ENCODE results near the gene EML4.

Gene EML4

DNA sequence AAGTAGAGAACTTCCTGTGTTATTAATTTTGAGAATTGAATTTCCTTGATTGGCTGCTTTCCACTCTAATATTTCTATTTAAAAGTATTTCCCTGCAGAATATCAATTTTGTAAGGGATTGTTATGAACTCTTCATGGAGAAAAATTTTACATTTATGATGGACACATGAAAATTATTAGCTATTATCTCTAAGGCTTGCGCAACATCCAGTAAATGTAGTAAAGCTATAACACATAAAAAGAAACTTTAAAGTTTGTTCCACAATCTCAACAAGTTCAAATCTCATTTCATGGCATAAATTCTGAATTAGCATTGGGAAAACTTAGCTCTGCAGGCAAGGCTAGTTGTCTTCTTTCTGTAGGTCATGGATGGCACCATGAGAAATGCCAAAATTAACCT is 4.2 kb upstream of the EML4 start:
- Histone ChIP-seq H3K27me3 (ENCODE audit: insufficient read depth, low read length, poor library complexity, severe bottlenecking) (no peaks in the 10 kb centered on the region), H3K36me3 (ENCODE audit: insufficient read depth, low read length) (no peaks in the 10 kb centered on the region), H3K79me2 (ENCODE audit: insufficient read depth, low read length) (peaks cover 5% of the 10 kb centered on the region), H3K9me2 (replicated peaks; ENCODE audit: low read depth, low read length) (no peaks in the 10 kb centered on the region), H3K9ac (ENCODE audit: low read depth, low read length, poor library complexity, severe bottlenecking) (no peak overlapping the region), H3K9me3 (ENCODE audit: insufficient read depth, low read depth, low read length) (no peaks in the 10 kb centered on the region), H3F3A (ENCODE audit: low read depth) (no peaks in the 10 kb centered on the region), H3K4me1 (ENCODE audit: insufficient read depth, low read length, poor library complexity, severe bottlenecking) (peaks cover 2% of the 10 kb centered on the region), H3K4me2 (ENCODE audit: low read depth, low read length, poor library complexity, severe bottlenecking) (no peak overlapping the region), H2AFZ (ENCODE audit: low read length) (no peak overlapping the region), H3K4me3 (ENCODE audit: low read length, poor library complexity, severe bottlenecking) (no peak overlapping the region), H4K20me1 (ENCODE audit: insufficient read depth, low read length, poor library complexity, severe bottlenecking) (peaks cover 4% of the 10 kb centered on the region)
- TF ChIP-seq, protein P1, sequence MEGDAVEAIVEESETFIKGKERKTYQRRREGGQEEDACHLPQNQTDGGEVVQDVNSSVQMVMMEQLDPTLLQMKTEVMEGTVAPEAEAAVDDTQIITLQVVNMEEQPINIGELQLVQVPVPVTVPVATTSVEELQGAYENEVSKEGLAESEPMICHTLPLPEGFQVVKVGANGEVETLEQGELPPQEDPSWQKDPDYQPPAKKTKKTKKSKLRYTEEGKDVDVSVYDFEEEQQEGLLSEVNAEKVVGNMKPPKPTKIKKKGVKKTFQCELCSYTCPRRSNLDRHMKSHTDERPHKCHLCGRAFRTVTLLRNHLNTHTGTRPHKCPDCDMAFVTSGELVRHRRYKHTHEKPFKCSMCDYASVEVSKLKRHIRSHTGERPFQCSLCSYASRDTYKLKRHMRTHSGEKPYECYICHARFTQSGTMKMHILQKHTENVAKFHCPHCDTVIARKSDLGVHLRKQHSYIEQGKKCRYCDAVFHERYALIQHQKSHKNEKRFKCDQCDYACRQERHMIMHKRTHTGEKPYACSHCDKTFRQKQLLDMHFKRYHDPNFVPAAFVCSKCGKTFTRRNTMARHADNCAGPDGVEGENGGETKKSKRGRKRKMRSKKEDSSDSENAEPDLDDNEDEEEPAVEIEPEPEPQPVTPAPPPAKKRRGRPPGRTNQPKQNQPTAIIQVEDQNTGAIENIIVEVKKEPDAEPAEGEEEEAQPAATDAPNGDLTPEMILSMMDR (conservative IDR thresholded peaks at IDR 0.05; ENCODE audit: low read length), result no peak
- no peak for TF ChIP-seq EZH2phosphoT487 (IDR thresholded peaks at IDR 0.05; ENCODE audit: borderline replicate concordance)

GRCh38 chr2:42167458-42167857 is 1.7 kb upstream of the EML4 start:
- Histone ChIP-seq H3K4me1 (ENCODE audit: insufficient read depth, low read length, poor library complexity, severe bottlenecking) (peaks cover 22% of the 10 kb centered on the region), H4K20me1 (ENCODE audit: insufficient read depth, low read length, poor library complexity, severe bottlenecking) (peaks cover 23% of the 10 kb centered on the region), H3K79me2 (ENCODE audit: insufficient read depth, low read length) (peaks cover 30% of the 10 kb centered on the region), H3K36me3 (ENCODE audit: insufficient read depth, low read length) (no peaks in the 10 kb centered on the region), H3K9me2 (replicated peaks; ENCODE audit: low read depth, low read length) (no peaks in the 10 kb centered on the region), H2AFZ (ENCODE audit: low read length) (0 out of 2 replicates have a peak overlapping the region, but pooled peaks have one; percentile 25), H3K4me2 (ENCODE audit: low read depth, low read length, poor library complexity, severe bottlenecking) (no peak overlapping the region), H3K27me3 (ENCODE audit: insufficient read depth, low read length, poor library complexity, severe bottlenecking) (no peaks in the 10 kb centered on the region), H3F3A (ENCODE audit: low read depth) (no peaks in the 10 kb centered on the region), H3K9ac (ENCODE audit: low read depth, low read length, poor library complexity, severe bottlenecking) (no peak overlapping the region), H3K4me3 (ENCODE audit: low read length, poor library complexity, severe bottlenecking) (no peak overlapping the region), H3K9me3 (ENCODE audit: insufficient read depth, low read depth, low read length) (no peaks in the 10 kb centered on the region)
- TF ChIP-seq, protein P1 (conservative IDR thresholded peaks at IDR 0.05; ENCODE audit: low read length), result no peak
- TF ChIP-seq EZH2phosphoT487 (IDR thresholded peaks at IDR 0.05; ENCODE audit: borderline replicate concordance), result no peak

DNA sequence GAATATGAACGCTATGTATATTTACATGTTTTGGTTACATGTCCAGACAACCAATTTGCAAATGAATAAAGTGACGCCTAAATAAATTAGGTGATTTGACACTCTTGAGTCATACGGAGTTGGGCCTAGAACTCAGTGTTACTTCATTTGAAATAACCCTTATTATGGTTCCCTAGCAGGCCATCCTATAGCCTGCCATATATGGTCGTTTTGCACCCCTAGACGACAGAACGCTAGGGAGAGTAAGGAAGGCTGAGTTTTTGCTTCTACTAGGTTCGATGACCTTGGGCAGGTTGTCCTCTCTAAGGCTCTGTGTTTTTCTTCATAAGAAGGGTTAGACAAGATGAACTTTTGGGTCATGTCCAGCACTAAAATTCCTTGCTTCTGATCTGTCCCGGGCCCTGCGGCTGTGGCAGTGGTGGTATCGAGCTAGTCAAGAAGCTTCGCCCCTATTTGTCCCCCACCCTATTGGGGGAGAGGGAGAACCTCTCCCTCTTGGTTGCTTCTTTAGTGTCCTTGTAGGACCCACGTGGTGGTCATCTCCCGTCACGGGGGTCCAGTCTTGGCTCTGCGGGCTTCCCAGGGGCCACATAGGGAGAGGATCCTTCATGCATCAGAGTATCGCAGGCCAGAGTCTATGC is 574 bp upstream of the EML4 start:
- H3K4me3 ChIP-seq (ENCODE audit: low read length, poor library complexity, severe bottlenecking), result peak overlapping the region; percentile 52
- peaks cover 33% of the 10 kb centered on the region for H4K20me1 ChIP-seq (ENCODE audit: insufficient read depth, low read length, poor library complexity, severe bottlenecking)
- H3K4me1 ChIP-seq (ENCODE audit: insufficient read depth, low read length, poor library complexity, severe bottlenecking), result peaks cover 32% of the 10 kb centered on the region
- no peaks in the 10 kb centered on the region for H3K9me2 ChIP-seq (replicated peaks; ENCODE audit: low read depth, low read length)
- H3K36me3 ChIP-seq (ENCODE audit: insufficient read depth, low read length), result no peaks in the 10 kb centered on the region
- peak overlapping the region; percentile 79; the same call in 1 of the 2 replicates for H2AFZ ChIP-seq (ENCODE audit: low read length)
- no peaks in the 10 kb centered on the region for H3K27me3 ChIP-seq (ENCODE audit: insufficient read depth, low read length, poor library complexity, severe bottlenecking)
- no peak for TF ChIP-seq EZH2phosphoT487 (IDR thresholded peaks at IDR 0.05; ENCODE audit: borderline replicate concordance)
- TF ChIP-seq, protein P1 (conservative IDR thresholded peaks at IDR 0.05; ENCODE audit: low read length), result no peak
- no peaks in the 10 kb centered on the region for H3F3A ChIP-seq (ENCODE audit: low read depth)
- H3K79me2 ChIP-seq (ENCODE audit: insufficient read depth, low read length), result peaks cover 41% of the 10 kb centered on the region
- H3K9ac ChIP-seq (ENCODE audit: low read depth, low read length, poor library complexity, severe bottlenecking), result no peak overlapping the region
- peak overlapping the region; percentile 52 for H3K4me2 ChIP-seq (ENCODE audit: low read depth, low read length, poor library complexity, severe bottlenecking)
- H3K9me3 ChIP-seq (ENCODE audit: insufficient read depth, low read depth, low read length), result no peaks in the 10 kb centered on the region
